PC-3 (cell line): ENCODE measurements around the gene CLIC1. TPM values are rescaled to one million over a fixed set of nuclear protein-coding genes. Genes with fewer than 3 reads are reported as not detected.

Source experiments
- ATAC-seq: fragments of 200-7000 bp; cut with Tn5 transposase; 2 replicates; pipeline ENCODE4 v1.9.1; 2020; ENCODE audit warnings: mild to moderate bottlenecking, moderate library complexity
- BruUV-seq: library from RNA; stranded (reverse); fragments of 400-500 nt; replicated peaks from 2 replicates; lab custom pipeline; 2021; lab: Mats Ljungman, UMichigan
- CTCF ChIA-PET: fragments of 300-600 bp; sonication (Branson Sonifier 250); formaldehyde crosslinking; loops from one replicate; lab custom pipeline; 2022; ENCODE audit warnings: antibody characterized with exemption; lab: Charles Lee
- POLR2A ChIA-PET: fragments of 300-600 bp; sonication (Branson Sonifier 250); formaldehyde crosslinking; loops from one replicate; lab custom pipeline; 2022; ENCODE audit warnings: antibody characterized with exemption; ENCODE audit not compliant: unreplicated experiment; lab: Charles Lee
- DNase-seq: peaks from one replicate; pipeline ENCODE4 v3.0.0-alpha.2; 2015
- H2AFZ ChIP-seq: fragments of 300-600 bp; sonication (generic); 2 replicates; pipeline ENCODE4 v1.6.0; 2016; ENCODE audit warnings: antibody characterized with exemption, low read length
- H3F3A ChIP-seq: fragments of 300-600 bp; sonication (generic); one replicate; pipeline ENCODE4 v1.6.0; 2017; ENCODE audit warnings: antibody characterized with exemption, low read length, control low read depth, mild to moderate bottlenecking; ENCODE audit not compliant: unreplicated experiment
- H3K27ac ChIP-seq: fragments of 300-600 bp; sonication (generic); 2 replicates; pipeline ENCODE4 v1.5.1; 2016; ENCODE audit warnings: mild to moderate bottlenecking, low read length
- H3K27me3 ChIP-seq: fragments of 300-600 bp; sonication (generic); 2 replicates; pipeline ENCODE4 v1.6.1; 2016; ENCODE audit warnings: low read length, mixed read lengths
- H3K36me3 ChIP-seq: fragments of 300-600 bp; sonication (generic); 2 replicates; pipeline ENCODE4 v1.6.1; 2016; ENCODE audit warnings: low read depth, mixed run types, low read length, mixed read lengths
- H3K4me1 ChIP-seq: fragments of 300-600 bp; sonication (generic); 2 replicates; pipeline ENCODE4 v1.5.1; 2016; ENCODE audit warnings: low read length; ENCODE audit not compliant: insufficient read depth
- H3K4me2 ChIP-seq: fragments of 300-600 bp; sonication (generic); 2 replicates; pipeline ENCODE4 v1.6.0; 2016; ENCODE audit warnings: low read length
- H3K4me3 ChIP-seq: fragments of 300-600 bp; sonication (generic); 2 replicates; pipeline ENCODE4 v1.5.1; 2016; ENCODE audit warnings: mild to moderate bottlenecking, low read length, mixed read lengths
- H3K79me2 ChIP-seq: fragments of 300-600 bp; sonication (generic); 2 replicates; pipeline ENCODE4 v1.6.1; 2017; ENCODE audit warnings: low read length, mixed read lengths
- H3K9ac ChIP-seq: fragments of 300-600 bp; sonication (generic); 2 replicates; pipeline ENCODE4 v1.6.0; 2016; ENCODE audit warnings: mild to moderate bottlenecking, low read length
- H3K9me2 ChIP-seq: fragments of 300-600 bp; sonication (generic); replicated peaks from 2 replicates; pipeline ENCODE4 v1.6.1; 2016; ENCODE audit warnings: mixed run types, low read length, mixed read lengths
- H3K9me3 ChIP-seq: fragments of 300-600 bp; sonication (generic); 2 replicates; pipeline ENCODE4 v1.6.1; 2016; ENCODE audit warnings: low read length, mixed read lengths
- H4K20me1 ChIP-seq: fragments of 300-600 bp; sonication (generic); 2 replicates; pipeline ENCODE4 v1.6.1; 2016; ENCODE audit warnings: low read length, mixed read lengths
- CTCF ChIP-seq: fragments of 300-600 bp; sonication (generic); conservative IDR thresholded peaks from 2 replicates; pipeline ENCODE4 v1.5.1; 2017; ENCODE audit warnings: antibody characterized with exemption, low read depth, mild to moderate bottlenecking, low read length
- EZH2 ChIP-seq: fragments of 300-600 bp; sonication (generic); IDR thresholded peaks from one replicate; pipeline ENCODE4 v1.6.1; 2017; ENCODE audit warnings: antibody characterized with exemption, mild to moderate bottlenecking, low read length; ENCODE audit not compliant: unreplicated experiment
- EZH2phosphoT487 ChIP-seq: fragments of 300-600 bp; sonication (generic); IDR thresholded peaks from 2 replicates; pipeline ENCODE4 v1.6.1; 2018; ENCODE audit warnings: mild to moderate bottlenecking, antibody characterized with exemption, low read length, borderline replicate concordance
- intact Hi-C: fragments of 100-400 bp; cut with micrococcal nuclease; formaldehyde crosslinking; loops from 2 replicates; pipeline ENCODE4 v1.9.0; 2023
- total RNA-seq: library from RNA; depleted of rRNA; stranded (reverse); fragments of >200 nt; gene quantifications from 2 replicates; pipeline ENCODE4 v1.2.3, GENCODE V29; 2014

CLIC1 gene
- total RNA-seq, 1 experiment from 2014 or later, result 708 TPM

DNA sequence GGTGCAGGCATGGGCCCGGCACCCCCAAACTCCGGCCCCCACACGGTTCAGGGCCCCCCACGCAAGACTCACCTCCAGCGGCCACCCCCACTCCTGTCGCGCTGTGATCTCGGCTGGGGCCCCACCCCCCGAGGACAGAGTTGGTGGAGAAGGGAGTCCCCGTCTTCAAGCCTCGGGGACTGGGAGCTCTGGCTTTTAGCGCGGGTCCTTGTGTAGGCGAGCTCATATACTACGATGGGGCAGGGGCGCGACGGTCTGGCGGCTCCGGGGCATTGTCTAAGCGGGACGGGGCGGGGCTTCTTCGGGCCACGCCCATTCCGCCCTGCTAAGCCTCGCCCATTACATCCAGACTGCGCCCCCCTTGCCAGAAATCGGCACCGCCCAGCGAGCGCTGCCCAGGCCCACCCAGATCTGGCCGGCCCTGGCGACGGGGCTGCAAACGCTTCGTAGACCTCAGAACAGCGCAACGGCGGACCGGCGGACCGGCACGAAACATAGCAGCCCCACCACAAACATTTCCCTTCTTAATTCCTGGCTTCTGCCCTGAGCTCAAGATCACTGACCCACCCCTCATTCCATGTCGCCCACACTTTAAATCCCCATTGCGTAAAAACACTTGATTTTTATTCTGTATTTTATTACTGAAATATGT is 6.2 kb downstream of the CLIC1 start:
- Histone ChIP-seq H3K79me2 (peaks cover 22% of the 10 kb centered on the region), H3K9me2 (no peaks in the 10 kb centered on the region), H2AFZ (peak overlapping the region; percentile 76), H3F3A (peaks cover 4% of the 10 kb centered on the region), H3K9me3 (no peaks in the 10 kb centered on the region), H3K9ac (peak overlapping the region; percentile 58), H3K4me3 (peak overlapping the region; percentile 77), H3K27me3 (no peaks in the 10 kb centered on the region), H4K20me1 (peaks cover 13% of the 10 kb centered on the region), H3K36me3 (peaks cover 35% of the 10 kb centered on the region), H3K4me1 (peaks cover 12% of the 10 kb centered on the region), H3K27ac (peak overlapping the region; percentile 30), H3K4me2 (peak overlapping the region; percentile 89)
- TF ChIP-seq EZH2 (no peak), CTCF (no peak), EZH2phosphoT487 (no peak)
- ATAC-seq (peak; percentile 72), DNase-seq (peak; percentile 79)
- ChIA-PET POLR2A (interaction anchor here (0.5 to 0.7 kb wide), 5 partner anchors 22 to 1588 kb away, joined by 3 to 5 read pairs (median 3); partner anchors contain the start of gene ZBTB22), CTCF (interaction anchor here (0.6 to 1.5 kb wide), 3 partner anchors 23 to 48 kb away, joined by 3 to 7 read pairs (median 4); no protein-coding TSS in a partner anchor)
- BruUV-seq, result no TSS peak
- intact Hi-C loops, result loop anchor here (1.0 kb wide), 1 partner anchor 39 kb away; no protein-coding TSS in a partner anchor

GRCh38 chr6:31729515-31729978 is 6.8 kb downstream of the CLIC1 start:
- peak overlapping the region; percentile 30 for H3K27ac ChIP-seq

More at GRCh38 chr6:31729515-31729978, 6.8 kb downstream of the CLIC1 start:
- H4K20me1 ChIP-seq, result peaks cover 12% of the 10 kb centered on the region
- DNase-seq (peak; percentile 82), ATAC-seq (peak; percentile 76)
- H3K4me1 ChIP-seq, result peaks cover 11% of the 10 kb centered on the region
- peaks cover 35% of the 10 kb centered on the region for H3K36me3 ChIP-seq
- intact Hi-C loops, result loop anchor here (1.0 kb wide), 1 partner anchor 40 kb away; no protein-coding TSS in a partner anchor
- TF ChIP-seq CTCF (peak; percentile 88; the same call in 1 of the 2 replicates), EZH2 (no peak), EZH2phosphoT487 (no peak)
- H3K4me3 ChIP-seq, result peak overlapping the region; percentile 77
- ChIA-PET CTCF (interaction anchor here (1.2 to 1.5 kb wide), 2 partner anchors 23 to 40 kb away, joined by 4 to 7 read pairs; no protein-coding TSS in a partner anchor), POLR2A (interaction anchor here (0.6 to 0.7 kb wide), 2 partner anchors 23 to 192 kb away, joined by 3 read pairs; no protein-coding TSS in a partner anchor)
- H3K9ac ChIP-seq, result peak overlapping the region; percentile 58
- no TSS peak for BruUV-seq
- H2AFZ ChIP-seq, result peak overlapping the region; percentile 76
- peaks cover 4% of the 10 kb centered on the region for H3F3A ChIP-seq
- H3K4me2 ChIP-seq, result peak overlapping the region; percentile 89
- H3K79me2 ChIP-seq, result peaks cover 16% of the 10 kb centered on the region
- H3K27me3 ChIP-seq, result no peaks in the 10 kb centered on the region
- H3K9me3 ChIP-seq, result no peaks in the 10 kb centered on the region
- no peaks in the 10 kb centered on the region for H3K9me2 ChIP-seq
